Common myeloid progenitor, CD34-positive (primary cell): Measurements from ENCODE around the gene KRT2.

Experiments
- CTCF ChIA-PET: fragments of 350-600 bp; sonication (Branson Sonifier 250); formaldehyde crosslinking; loops from one replicate; lab custom pipeline; 2021; ENCODE audit warnings: antibody characterized with exemption; lab: Charles Lee
- POLR2A ChIA-PET: fragments of 350-600 bp; sonication (Branson Sonifier 250); formaldehyde crosslinking; loops from one replicate; lab custom pipeline; 2021; ENCODE audit warnings: antibody characterized with exemption; lab: Charles Lee
- DNase-seq, 3 donors: peaks; one replicate each; pipeline versions ENCODE4 v3.0.0 to v3.0.0-alpha.2; 2013
- H3K27ac ChIP-seq, 2 experiments: 1 replicate in 1 of 2; 2 replicates in 1 of 2; pipeline ENCODE4 v1.7.0; 2013; ENCODE audit warnings: inconsistent platforms in 2 of 2, low read length in 2 of 2, mild to moderate bottlenecking in 2 of 2, low read depth in 1 of 2, moderate library complexity in 1 of 2; ENCODE audit not compliant: severe bottlenecking in 2 of 2, insufficient read depth in 1 of 2, poor library complexity in 1 of 2
- H3K27me3 ChIP-seq, 5 experiments: replicated peaks in 2 of 5; 1 replicate in 3 of 5; 2 replicates in 2 of 5; pipeline versions ENCODE4 v1.6.1 to v1.7.0; 2013; ENCODE audit warnings: low read length in 4 of 5, mild to moderate bottlenecking in 2 of 5, moderate library complexity in 2 of 5, inconsistent platforms in 1 of 5; ENCODE audit not compliant: insufficient read depth in 5 of 5, control insufficient read depth in 4 of 5
- H3K36me3 ChIP-seq, 4 experiments: 1 replicate in 2 of 4; 2 replicates in 2 of 4; pipeline versions ENCODE4 v1.6.1 to v1.7.0; 2013; ENCODE audit warnings: low read length in 3 of 4, control low read depth in 1 of 4, mild to moderate bottlenecking in 1 of 4; ENCODE audit not compliant: control insufficient read depth in 4 of 4, insufficient read depth in 4 of 4
- H3K4me1 ChIP-seq, 4 experiments: 1 replicate in 3 of 4; 2 replicates in 1 of 4; pipeline versions ENCODE4 v1.6.1 to v1.7.1; 2013; ENCODE audit warnings: low read length in 3 of 4, mild to moderate bottlenecking in 3 of 4, control low read depth in 1 of 4, inconsistent platforms in 1 of 4, moderate library complexity in 1 of 4; ENCODE audit not compliant: control insufficient read depth in 4 of 4, insufficient read depth in 4 of 4; ENCODE audit errors: control extremely low read depth in 1 of 4
- H3K4me3 ChIP-seq, 7 experiments: 1 replicate in 4 of 7; 2 replicates in 3 of 7; pipeline versions ENCODE4 v1.5.1 to v1.7.0; 2013; ENCODE audit warnings: mild to moderate bottlenecking in 7 of 7, low read length in 6 of 7, moderate library complexity in 6 of 7, inconsistent platforms in 2 of 7, low read depth in 2 of 7, control low read depth in 1 of 7; ENCODE audit not compliant: insufficient read depth in 4 of 7, control insufficient read depth in 1 of 7; ENCODE audit errors: extremely low read depth in 1 of 7
- H3K9me3 ChIP-seq, 5 experiments: 1 replicate in 4 of 5; 2 replicates in 1 of 5; pipeline versions ENCODE4 v1.6.1 to v1.7.1; 2013; ENCODE audit warnings: low read length in 4 of 5, mild to moderate bottlenecking in 2 of 5, inconsistent platforms in 1 of 5, low read depth in 1 of 5, moderate library complexity in 1 of 5; ENCODE audit not compliant: control insufficient read depth in 4 of 5, insufficient read depth in 2 of 5; ENCODE audit errors: control extremely low read depth in 1 of 5
- WGBS: methylation state at CpG from one replicate; pipeline ENCODE4 v1.1.5; 2013; ENCODE audit not compliant: insufficient coverage; 5-methylcytosine and 5-hydroxymethylcytosine counted together

KRT2 gene

DNA sequence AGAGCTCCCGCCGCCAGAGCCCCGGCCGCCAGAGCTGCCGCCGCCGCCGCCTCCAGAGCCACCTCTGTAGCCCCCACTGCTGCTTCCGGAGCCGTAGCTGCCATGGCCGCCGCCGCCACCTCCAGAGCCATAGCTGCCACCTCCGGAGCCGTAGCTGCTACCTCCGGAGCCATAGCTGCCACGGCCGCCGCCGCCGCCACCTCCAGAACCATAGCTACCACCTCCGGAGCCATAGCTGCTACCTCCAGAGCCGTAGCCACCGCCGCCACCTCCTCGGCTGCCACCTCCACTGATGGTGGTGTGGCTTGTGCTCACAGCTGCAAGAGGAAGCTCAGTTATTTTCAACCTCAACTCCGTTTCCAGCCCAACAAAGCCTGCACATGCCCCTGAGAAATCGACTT is 23.3 kb upstream of the KRT2 start:
- CTCF ChIA-PET, result interaction anchor here (0.6 to 1.2 kb wide), 3 partner anchors 15 to 79 kb away, joined by 3 read pairs; no protein-coding TSS in a partner anchor
- no peaks in the 10 kb centered on the region for H3K9me3 ChIP-seq
- no peaks in the 10 kb centered on the region for H3K4me1 ChIP-seq
- H3K36me3 ChIP-seq, result no peaks in the 10 kb centered on the region
- H3K27me3 ChIP-seq, result peaks cover 0 to 6% (median 0%) of the 10 kb centered on the region in 5 experiments
- DNase-seq, result no peak
- H3K27ac ChIP-seq, result no peak overlapping the region
- WGBS, result 97% methylated on average over 18 of the region's 28 CpGs
- POLR2A ChIA-PET, result interaction anchor here (0.7 kb wide), 1 partner anchor 141 kb away, joined by 4 read pairs; no protein-coding TSS in a partner anchor
- no peak overlapping the region for H3K4me3 ChIP-seq

- POLR2A ChIA-PET, result no interaction called here
These were observed 22.4 kb upstream of the KRT2 start for GRCh38 chr12:52674433-52674775.

GRCh38 chr12:52673713-52674432 is 21.9 kb upstream of the KRT2 start:
- Histone ChIP-seq H3K36me3 (no peaks in the 10 kb centered on the region), H3K27me3 (peaks cover 0 to 6% (median 0%) of the 10 kb centered on the region in 5 experiments), H3K4me1 (no peaks in the 10 kb centered on the region), H3K9me3 (no peaks in the 10 kb centered on the region), H3K4me3 (no peak overlapping the region), H3K27ac (no peak overlapping the region)
- ChIA-PET CTCF (interaction anchor here (1.9 kb wide), 1 partner anchor 11 kb away, joined by 5 read pairs; no protein-coding TSS in a partner anchor), POLR2A (no interaction called here)
- 82% methylated on average over 3 of the region's 3 CpGs for WGBS
- DNase-seq, result no peak

More at GRCh38 chr12:52674433-52674775, 22.4 kb upstream of the KRT2 start:
- CTCF ChIA-PET, result no interaction called here
- Histone ChIP-seq H3K9me3 (no peaks in the 10 kb centered on the region), H3K4me1 (no peaks in the 10 kb centered on the region), H3K27me3 (peaks cover 0 to 6% (median 0%) of the 10 kb centered on the region in 5 experiments), H3K4me3 (no peak overlapping the region), H3K36me3 (no peaks in the 10 kb centered on the region), H3K27ac (no peak overlapping the region)
- 100% methylated on average over 1 of the region's 4 CpGs for WGBS
- DNase-seq, result no peak

DNA sequence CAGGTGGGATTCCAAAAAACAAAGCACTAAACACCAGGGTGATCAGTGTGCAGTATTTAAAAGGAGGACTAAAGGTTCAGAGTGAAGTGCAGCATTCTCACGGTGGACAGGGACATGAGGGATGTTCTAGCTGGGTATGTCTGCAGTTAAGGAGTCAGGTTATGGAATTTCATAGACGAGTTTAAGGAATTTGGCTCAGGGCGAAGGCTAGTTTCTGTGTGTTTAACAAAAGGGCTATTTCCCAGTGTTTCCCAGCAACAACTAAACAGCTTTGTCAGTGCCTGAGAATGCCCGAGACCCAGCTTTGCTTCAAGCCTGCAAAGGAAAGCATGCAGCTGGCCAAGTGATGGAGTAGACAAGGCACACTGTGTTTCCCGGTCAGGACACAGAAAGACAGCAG is 21.2 kb upstream of the KRT2 start:
- Histone ChIP-seq H3K4me1 (no peaks in the 10 kb centered on the region), H3K27ac (no peak overlapping the region), H3K36me3 (no peaks in the 10 kb centered on the region), H3K27me3 (peaks cover 0 to 6% (median 0%) of the 10 kb centered on the region in 5 experiments), H3K4me3 (no peak overlapping the region), H3K9me3 (no peaks in the 10 kb centered on the region)
- ChIA-PET CTCF (interaction anchor here (0.7 to 1.9 kb wide), 3 partner anchors 8 to 12 kb away, joined by 3 to 5 read pairs (median 4); no protein-coding TSS in a partner anchor), POLR2A (no interaction called here)
- WGBS, result 94% methylated on average over 5 of the region's 5 CpGs
- DNase-seq, result no peak

DNA sequence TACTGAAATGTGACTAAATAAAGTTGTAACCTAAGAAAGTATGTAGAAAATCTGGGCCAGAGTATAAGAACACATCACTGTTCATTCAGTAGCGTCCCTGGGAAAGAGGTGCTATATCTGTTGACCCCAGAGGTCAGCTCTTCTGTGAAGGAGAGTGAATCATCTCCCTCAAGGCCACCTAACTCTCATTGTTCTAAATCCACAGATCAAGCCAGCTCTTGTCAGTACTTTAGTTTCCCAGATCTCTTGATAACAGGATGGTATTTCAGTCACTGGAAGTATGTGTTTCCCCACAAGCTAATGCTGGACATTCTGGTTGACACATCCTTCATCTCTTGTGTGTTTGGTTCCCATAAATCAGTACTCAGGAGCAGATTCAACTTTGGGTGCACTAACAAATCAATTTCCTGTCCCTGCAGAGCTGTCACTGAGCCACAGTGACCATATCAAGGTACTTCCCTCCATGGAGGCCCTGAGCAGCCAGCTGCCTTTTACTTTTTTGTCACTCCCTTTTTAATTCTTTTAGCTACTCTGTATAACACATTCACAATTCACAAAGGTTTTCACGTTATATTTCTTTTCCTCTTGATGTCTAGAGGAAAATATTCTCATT is 20.4 kb upstream of the KRT2 start:
- Histone ChIP-seq H3K4me3 (no peak overlapping the region), H3K27me3 (peaks cover 0 to 8% (median 0%) of the 10 kb centered on the region in 5 experiments), H3K27ac (no peak overlapping the region), H3K36me3 (no peaks in the 10 kb centered on the region), H3K4me1 (no peaks in the 10 kb centered on the region), H3K9me3 (no peaks in the 10 kb centered on the region)
- WGBS, result 94% methylated on average over 2 of the region's 2 CpGs
- DNase-seq, result no peak
- POLR2A ChIA-PET, result no interaction called here
- CTCF ChIA-PET, result interaction anchor here (0.7 to 1.9 kb wide), 4 partner anchors 9 to 208 kb away, joined by 3 to 5 read pairs (median 4); no protein-coding TSS in a partner anchor

DNA sequence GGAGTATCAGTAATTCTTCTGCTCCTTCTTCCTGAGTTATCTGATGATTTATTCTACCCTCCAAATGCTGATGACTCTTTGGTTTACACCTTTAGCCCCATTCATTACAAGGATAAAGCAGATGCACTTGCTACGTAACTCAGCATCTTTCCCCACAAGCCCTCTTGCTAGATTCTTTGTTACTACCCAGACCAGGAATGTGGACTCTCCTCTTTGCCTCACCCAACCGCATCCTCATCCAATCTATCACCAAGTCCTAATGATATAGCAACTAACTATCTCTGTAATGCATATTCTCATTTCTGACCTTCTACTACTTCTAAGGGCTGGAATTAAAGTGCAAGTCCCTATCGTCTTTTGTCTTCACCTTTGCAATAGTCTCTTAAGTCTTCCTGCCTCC is 18.9 kb upstream of the KRT2 start:
- DNase-seq, result no peak
- Histone ChIP-seq H3K4me3 (no peak overlapping the region), H3K27ac (no peak overlapping the region), H3K36me3 (no peaks in the 10 kb centered on the region), H3K9me3 (no peaks in the 10 kb centered on the region), H3K4me1 (no peaks in the 10 kb centered on the region), H3K27me3 (peaks cover 0 to 8% (median 0%) of the 10 kb centered on the region in 5 experiments)
- ChIA-PET POLR2A (no interaction called here), CTCF (no interaction called here)
- WGBS, result 100% methylated on average over 3 of the region's 3 CpGs

DNA sequence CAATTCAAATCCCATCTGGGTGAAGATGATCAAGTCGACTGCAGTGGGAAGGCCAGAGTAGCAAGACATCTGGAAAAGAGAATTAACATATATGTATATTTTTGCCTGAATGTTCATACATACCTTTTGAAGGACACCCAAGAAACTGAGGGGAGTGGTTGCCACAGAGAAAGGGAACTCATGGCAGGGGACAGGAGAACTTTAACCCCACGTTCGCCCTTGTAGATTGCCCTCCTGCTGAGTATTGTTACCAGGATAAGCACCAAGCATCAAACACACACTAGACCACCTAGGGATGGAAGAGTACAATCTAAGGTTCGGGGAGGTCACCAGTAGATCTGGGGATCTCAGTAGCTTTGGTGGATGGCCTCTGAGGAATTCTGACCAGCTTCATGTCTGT is 18.5 kb upstream of the KRT2 start:
- ChIA-PET POLR2A (no interaction called here), CTCF (no interaction called here)
- Histone ChIP-seq H3K27ac (no peak overlapping the region), H3K9me3 (no peaks in the 10 kb centered on the region), H3K4me3 (no peak overlapping the region), H3K4me1 (no peaks in the 10 kb centered on the region), H3K27me3 (peaks cover 0 to 8% (median 0%) of the 10 kb centered on the region in 5 experiments), H3K36me3 (no peaks in the 10 kb centered on the region)
- WGBS, result 80% methylated on average over 1 of the region's 4 CpGs
- no peak for DNase-seq
